Stimulated activated CD4-positive, alpha-beta T cell treated with anti-CD3 and anti-CD28 coated beads, Interleukin-2, amount 100 ng/mL, for 24 hours (primary cell): Measurements from ENCODE around the gene KLHDC8B.
"Not testable (repeated sequence)": the region's sequence is repeated elsewhere in the genome, so short reads cannot be mapped to it uniquely, and the experiment has no call there.

Experiments
- DNase-seq, 2 donors: peaks; one replicate each; pipeline ENCODE4 v3.0.0-alpha.2; 2020

KLHDC8B gene

DNA sequence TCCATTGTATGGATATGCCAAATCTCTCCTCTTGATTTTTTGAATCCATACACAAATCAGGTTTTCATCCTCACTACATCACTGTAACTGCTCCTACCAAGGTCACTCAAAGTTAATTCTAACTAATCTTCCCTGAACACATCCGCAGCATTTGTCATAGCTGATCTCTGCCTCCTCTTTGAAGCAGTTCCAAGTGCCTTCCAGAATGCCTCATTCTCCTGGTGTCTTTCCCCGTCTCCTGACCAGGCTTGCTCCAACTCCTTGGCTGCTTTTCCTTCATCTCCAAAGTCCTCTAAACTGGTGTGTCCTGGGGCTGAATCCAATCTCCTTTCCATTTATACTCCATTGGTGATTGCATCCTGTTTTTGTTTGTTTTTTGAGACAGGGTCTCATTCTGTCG is 26.8 kb downstream of the KLHDC8B start:
- DNase-seq = no peak

GRCh38 chr3:49198611-49199230 is 27.3 kb downstream of the KLHDC8B start:
- DNase-seq = no peak

DNA sequence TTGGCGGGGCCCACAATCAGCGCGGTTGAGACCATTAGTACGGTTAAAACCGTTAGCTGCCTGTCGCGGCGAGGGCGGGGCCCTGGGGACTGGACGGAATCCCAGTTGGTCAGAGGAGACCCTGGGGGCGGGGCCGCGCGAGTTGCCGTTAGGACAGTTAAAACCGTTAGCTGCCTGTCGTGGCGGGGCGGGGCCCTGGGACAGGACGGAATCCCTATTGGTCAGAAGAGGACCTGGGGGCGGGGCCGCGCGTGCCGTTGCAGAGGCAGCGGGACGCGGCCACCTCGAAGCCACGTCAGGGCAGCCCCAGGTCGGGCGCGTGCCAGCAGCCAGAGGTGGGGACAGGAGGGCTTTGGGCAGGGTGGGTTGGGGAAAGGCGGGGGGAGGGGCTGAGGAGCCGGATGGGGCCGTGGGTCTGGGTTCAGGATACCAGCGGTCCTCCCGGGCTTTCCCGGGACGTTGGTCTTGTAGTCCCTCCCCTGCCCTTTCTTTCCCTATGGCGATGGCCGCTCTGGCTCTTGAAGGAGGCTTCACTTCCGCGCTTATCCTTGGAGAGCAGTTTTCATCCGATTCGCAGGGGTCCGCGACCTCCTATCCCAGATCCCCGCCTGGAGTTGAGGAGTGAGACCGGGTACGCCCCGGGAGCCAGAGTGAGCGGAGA is 28.0 kb downstream of the KLHDC8B start:
- peak in 1 of 2 donors; percentile 37 for DNase-seq

- DNase-seq = no peak
Observed at GRCh38 chr3:49199900-49200281, 28.5 kb downstream of the KLHDC8B start.

DNA sequence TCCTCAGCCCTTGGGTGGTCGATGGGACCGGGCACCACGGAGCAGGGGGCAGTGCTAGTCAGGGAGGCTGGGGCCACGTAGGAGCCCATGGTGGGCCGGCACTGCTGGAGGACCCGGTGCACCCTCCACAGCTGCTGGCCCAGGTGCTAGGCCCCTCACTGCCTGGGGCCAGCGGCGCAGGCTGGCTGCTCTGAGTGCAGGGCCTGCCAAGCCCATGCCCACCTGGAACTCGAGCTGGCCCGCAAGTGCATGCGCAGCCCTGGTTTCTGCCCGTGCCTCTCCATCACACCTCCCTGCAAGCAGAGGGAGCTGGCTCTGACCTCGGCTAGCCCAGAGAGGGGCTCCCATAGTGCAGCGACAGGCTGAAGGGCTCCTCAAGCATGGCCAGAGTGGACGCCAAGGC is 42.1 kb downstream of the KLHDC8B start:
- DNase-seq = no peak

DNA sequence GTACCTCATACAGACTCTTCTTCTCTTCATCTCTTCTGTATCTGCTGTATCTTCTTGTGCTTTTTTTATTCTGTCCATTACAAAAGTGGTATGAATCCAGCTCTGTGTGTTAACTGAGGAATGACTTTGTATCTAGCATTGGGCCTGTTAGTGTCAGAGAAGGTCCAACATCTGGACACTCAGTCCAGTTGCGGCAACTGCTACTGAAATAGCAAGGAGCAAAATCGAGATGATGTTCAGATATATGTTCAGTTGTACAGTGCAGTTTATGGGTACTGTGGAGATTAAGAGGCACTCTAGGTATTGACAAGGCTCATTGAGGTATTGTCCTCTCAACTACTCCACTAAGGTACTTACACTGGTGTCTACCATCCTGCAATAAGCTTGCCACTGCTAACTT is 42.6 kb downstream of the KLHDC8B start:
- DNase-seq = no peak

- not testable (repeated sequence) for DNase-seq
Observed at GRCh38 chr3:49216687-49217086, 45.3 kb downstream of the KLHDC8B start.

DNA sequence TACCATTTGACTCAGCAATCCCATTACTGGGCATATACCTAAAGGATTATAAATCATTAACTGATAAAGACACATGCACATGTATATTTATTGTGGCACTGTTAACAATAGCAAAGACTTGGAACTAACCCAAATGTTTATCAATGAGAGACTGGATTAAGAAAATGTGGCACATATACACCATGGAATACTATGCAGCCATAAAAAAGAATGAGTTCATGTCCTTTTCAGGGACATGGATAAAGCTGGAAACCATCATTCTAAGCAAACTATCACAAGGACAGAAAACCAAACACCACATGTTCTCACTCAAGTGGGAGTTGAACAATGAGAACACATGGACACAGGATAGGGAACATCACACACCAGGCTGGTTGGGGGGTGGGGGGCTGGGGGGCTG is 45.7 kb downstream of the KLHDC8B start:
- DNase-seq = not testable (repeated sequence)

GRCh38 chr3:49217688-49218470 is 46.5 kb downstream of the KLHDC8B start:
- DNase-seq = no peak

- DNase-seq = not testable (repeated sequence)
Observed at GRCh38 chr3:49218471-49218989, 47.1 kb downstream of the KLHDC8B start.

DNA sequence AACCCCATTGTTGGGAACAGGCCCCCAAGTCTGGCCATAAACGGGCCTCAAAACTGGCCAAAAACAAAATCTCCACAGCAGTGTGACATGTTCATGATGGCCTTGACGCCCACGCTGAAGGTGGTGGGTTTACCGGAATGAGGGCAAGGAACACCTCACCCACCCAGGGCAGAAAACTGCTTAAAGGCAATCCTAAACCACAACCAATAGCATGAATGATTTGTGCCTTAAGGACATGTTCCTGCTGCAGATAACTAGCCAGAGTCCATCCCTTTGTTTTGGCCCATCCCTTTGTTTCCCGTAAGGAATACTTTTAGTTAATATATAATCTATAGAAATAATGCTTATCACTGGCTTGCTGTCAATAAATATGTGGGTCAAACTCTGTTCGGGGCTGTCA is 47.7 kb downstream of the KLHDC8B start:
- DNase-seq = no peak

- DNase-seq = not testable (repeated sequence)
Observed at GRCh38 chr3:49220985-49221563, 49.7 kb downstream of the KLHDC8B start.

DNA sequence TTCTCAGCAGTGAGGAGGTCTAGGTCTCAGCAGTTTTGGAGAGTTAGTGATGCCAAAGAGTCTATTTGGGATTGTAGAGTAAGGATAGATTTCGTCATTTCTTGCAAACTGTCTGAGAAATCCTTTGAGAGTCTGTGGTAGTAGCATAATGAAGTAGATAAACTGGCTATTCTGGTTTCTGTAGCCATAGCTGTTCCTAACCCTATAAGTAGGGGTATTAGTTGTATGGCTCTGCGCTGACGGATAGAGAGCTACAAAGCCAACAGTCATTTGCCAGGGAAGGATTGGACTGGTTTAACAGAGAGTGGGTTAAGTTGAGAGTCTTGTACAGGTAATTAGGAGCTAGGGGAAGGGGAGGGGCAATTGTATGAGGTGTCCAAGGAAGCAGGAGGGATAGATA is 50.6 kb downstream of the KLHDC8B start:
- DNase-seq = no peak
